WTC11 (cell line): ENCODE results near the gene MRPL40. TPM values are rescaled to one million over a fixed set of nuclear protein-coding genes. Genes with fewer than 3 reads are reported as not detected.

Source experiments
- ATAC-seq: fragments of 200-7000 bp; cut with Tn5 transposase; 2 replicates; pipeline ENCODE4 v1.10.0; 2021; ENCODE audit warnings: mild to moderate bottlenecking, moderate library complexity
- CTCF ChIA-PET: fragments of 300-600 bp; sonication (Branson Sonifier 250); formaldehyde crosslinking; loops from one replicate; lab custom pipeline; 2021; ENCODE audit warnings: antibody characterized with exemption; lab: Charles Lee
- POLR2A ChIA-PET: fragments of 350-600 bp; sonication (Branson Sonifier 250); formaldehyde crosslinking; loops from one replicate; lab custom pipeline; 2021; ENCODE audit warnings: antibody characterized with exemption; lab: Charles Lee
- DNase-seq: peaks from one replicate; pipeline ENCODE4 v3.0.0; 2021; ENCODE audit warnings: low spot score
- H3K27ac Mint-ChIP-seq: 2 replicates; pipeline ENCODE4 v1.8.0; 2021; ENCODE audit warnings: mixed read lengths
- H3K27me3 Mint-ChIP-seq: 2 replicates; pipeline ENCODE4 v1.8.0; 2021; ENCODE audit warnings: low read depth, mild to moderate bottlenecking, moderate library complexity, mixed read lengths
- H3K36me3 Mint-ChIP-seq: 2 replicates; pipeline ENCODE4 v1.8.0; 2021; ENCODE audit warnings: mixed read lengths
- H3K4me1 Mint-ChIP-seq: 2 replicates; pipeline ENCODE4 v1.8.0; 2022; ENCODE audit warnings: mixed read lengths
- H3K4me3 Mint-ChIP-seq: 2 replicates; pipeline ENCODE4 v1.8.0; 2021; ENCODE audit warnings: mild to moderate bottlenecking, moderate library complexity, mixed read lengths
- H3K9me3 Mint-ChIP-seq: 2 replicates; pipeline ENCODE4 v1.8.0; 2021; ENCODE audit warnings: mixed read lengths
- ATF3 ChIP-seq: sonication (generic); formaldehyde crosslinking; conservative IDR thresholded peaks from 2 replicates; pipeline ENCODE4 v1.8.1; 2022; ENCODE audit warnings: mild to moderate bottlenecking, missing genetic modification reagents
- CDX4 ChIP-seq: fragments of 250-450 bp; sonication (Bioruptor Pico); IDR thresholded peaks from 2 replicates; pipeline ENCODE4 v1.9.0; 2021; ENCODE audit warnings: moderate library complexity, mild to moderate bottlenecking, inconsistent platforms, borderline replicate concordance
- CREM ChIP-seq: sonication (generic); formaldehyde crosslinking; IDR thresholded peaks from 2 replicates; pipeline ENCODE4 v1.8.1; 2022; ENCODE audit warnings: mild to moderate bottlenecking, missing genetic modification reagents, moderate library complexity
- CTCF ChIP-seq: fragments of 200-600 bp; IDR thresholded peaks from 2 replicates; pipeline ENCODE4 v1.8.0; 2022; ENCODE audit warnings: antibody characterized with exemption
- GABPB1 ChIP-seq: sonication (generic); formaldehyde crosslinking; IDR thresholded peaks from 2 replicates; pipeline ENCODE4 v1.8.1; 2023; ENCODE audit warnings: mild to moderate bottlenecking, missing genetic modification reagents
- MAX ChIP-seq: sonication (generic); formaldehyde crosslinking; IDR thresholded peaks from 2 replicates; pipeline ENCODE4 v1.8.0; 2022; ENCODE audit warnings: mild to moderate bottlenecking, missing genetic modification reagents
- NR2C2 ChIP-seq: sonication (generic); formaldehyde crosslinking; IDR thresholded peaks from 2 replicates; pipeline ENCODE4 v1.8.0; 2022; ENCODE audit warnings: mild to moderate bottlenecking, missing genetic modification reagents
- NR3C1 ChIP-seq: sonication (generic); formaldehyde crosslinking; conservative IDR thresholded peaks from 2 replicates; pipeline ENCODE4 v1.8.1; 2023; ENCODE audit warnings: low read depth, mild to moderate bottlenecking, missing genetic modification reagents
- RORB ChIP-seq: fragments of 250-450 bp; sonication (Bioruptor Pico); IDR thresholded peaks from 2 replicates; pipeline ENCODE4 v1.9.0; 2021; ENCODE audit warnings: mild to moderate bottlenecking
- ZNF121 ChIP-seq: sonication (generic); formaldehyde crosslinking; IDR thresholded peaks from 2 replicates; pipeline ENCODE4 v1.8.0; 2023; ENCODE audit warnings: missing genetic modification reagents
- ZNF317 ChIP-seq: sonication (generic); formaldehyde crosslinking; IDR thresholded peaks from 2 replicates; pipeline ENCODE4 v1.8.1; 2023; ENCODE audit warnings: low read depth, mild to moderate bottlenecking, moderate library complexity, missing genetic modification reagents, borderline replicate concordance
- ZNF671 ChIP-seq: fragments of 250-450 bp; sonication (Bioruptor Pico); IDR thresholded peaks from 2 replicates; pipeline ENCODE4 v1.8.0; 2021; ENCODE audit warnings: mild to moderate bottlenecking
- total RNA-seq: library from RNA; stranded (reverse); gene quantifications from 3 replicates; pipeline ENCODE4 v1.2.3, GENCODE V29; 2021
- TF ChIP-seq, protein P1 (sequence below): fragments of 250-450 bp; sonication (Bioruptor Pico); IDR thresholded peaks from 2 replicates; pipeline ENCODE4 v1.9.0; 2021; ENCODE audit warnings: mild to moderate bottlenecking, borderline replicate concordance
- TF ChIP-seq, protein P2 (sequence below): fragments of 250-450 bp; sonication (Bioruptor Pico); IDR thresholded peaks from 2 replicates; pipeline ENCODE4 v1.9.0; 2021; ENCODE audit warnings: mild to moderate bottlenecking
- TF ChIP-seq, protein P3 (sequence below): sonication (generic); formaldehyde crosslinking; IDR thresholded peaks from 2 replicates; pipeline ENCODE4 v1.8.1; 2023; ENCODE audit warnings: mild to moderate bottlenecking, missing genetic modification reagents
- TF ChIP-seq, protein P4 (sequence below): sonication (generic); formaldehyde crosslinking; IDR thresholded peaks from 2 replicates; pipeline ENCODE4 v1.8.1; 2023; ENCODE audit warnings: mild to moderate bottlenecking, moderate library complexity, missing genetic modification reagents
- TF ChIP-seq, protein P5 (sequence below): sonication (generic); formaldehyde crosslinking; IDR thresholded peaks from 2 replicates; pipeline ENCODE4 v1.8.1; 2022; ENCODE audit warnings: mild to moderate bottlenecking, missing genetic modification reagents, moderate library complexity, borderline replicate concordance

MRPL40 gene
- total RNA-seq, 1 experiment from 2014 or later, result 19.2 TPM

DNA sequence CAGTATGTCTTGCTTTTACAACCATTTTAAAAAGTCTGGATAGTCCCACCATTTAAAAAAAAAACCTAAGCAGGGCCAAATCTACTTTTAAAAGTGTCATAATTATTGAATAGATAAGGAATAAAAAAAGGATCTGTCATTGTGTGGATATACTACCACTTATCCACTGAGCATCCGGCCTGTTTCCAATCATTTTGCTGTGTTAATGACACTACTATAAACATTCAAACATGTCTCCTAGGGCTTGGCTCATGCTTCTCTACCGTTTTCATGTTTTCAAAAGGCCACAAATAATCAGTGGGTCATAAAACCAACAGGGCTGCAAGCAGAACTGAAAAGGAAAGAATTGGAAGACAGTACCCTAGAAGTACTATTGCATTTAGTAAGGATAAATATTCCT lies 27.7 kb downstream of the MRPL40 start (continued):
- TF ChIP-seq CDX4 (CRISPR knock-in tag) (no peak), NR2C2 (CRISPR knock-in tag) (no peak)
- TF ChIP-seq, protein P1, sequence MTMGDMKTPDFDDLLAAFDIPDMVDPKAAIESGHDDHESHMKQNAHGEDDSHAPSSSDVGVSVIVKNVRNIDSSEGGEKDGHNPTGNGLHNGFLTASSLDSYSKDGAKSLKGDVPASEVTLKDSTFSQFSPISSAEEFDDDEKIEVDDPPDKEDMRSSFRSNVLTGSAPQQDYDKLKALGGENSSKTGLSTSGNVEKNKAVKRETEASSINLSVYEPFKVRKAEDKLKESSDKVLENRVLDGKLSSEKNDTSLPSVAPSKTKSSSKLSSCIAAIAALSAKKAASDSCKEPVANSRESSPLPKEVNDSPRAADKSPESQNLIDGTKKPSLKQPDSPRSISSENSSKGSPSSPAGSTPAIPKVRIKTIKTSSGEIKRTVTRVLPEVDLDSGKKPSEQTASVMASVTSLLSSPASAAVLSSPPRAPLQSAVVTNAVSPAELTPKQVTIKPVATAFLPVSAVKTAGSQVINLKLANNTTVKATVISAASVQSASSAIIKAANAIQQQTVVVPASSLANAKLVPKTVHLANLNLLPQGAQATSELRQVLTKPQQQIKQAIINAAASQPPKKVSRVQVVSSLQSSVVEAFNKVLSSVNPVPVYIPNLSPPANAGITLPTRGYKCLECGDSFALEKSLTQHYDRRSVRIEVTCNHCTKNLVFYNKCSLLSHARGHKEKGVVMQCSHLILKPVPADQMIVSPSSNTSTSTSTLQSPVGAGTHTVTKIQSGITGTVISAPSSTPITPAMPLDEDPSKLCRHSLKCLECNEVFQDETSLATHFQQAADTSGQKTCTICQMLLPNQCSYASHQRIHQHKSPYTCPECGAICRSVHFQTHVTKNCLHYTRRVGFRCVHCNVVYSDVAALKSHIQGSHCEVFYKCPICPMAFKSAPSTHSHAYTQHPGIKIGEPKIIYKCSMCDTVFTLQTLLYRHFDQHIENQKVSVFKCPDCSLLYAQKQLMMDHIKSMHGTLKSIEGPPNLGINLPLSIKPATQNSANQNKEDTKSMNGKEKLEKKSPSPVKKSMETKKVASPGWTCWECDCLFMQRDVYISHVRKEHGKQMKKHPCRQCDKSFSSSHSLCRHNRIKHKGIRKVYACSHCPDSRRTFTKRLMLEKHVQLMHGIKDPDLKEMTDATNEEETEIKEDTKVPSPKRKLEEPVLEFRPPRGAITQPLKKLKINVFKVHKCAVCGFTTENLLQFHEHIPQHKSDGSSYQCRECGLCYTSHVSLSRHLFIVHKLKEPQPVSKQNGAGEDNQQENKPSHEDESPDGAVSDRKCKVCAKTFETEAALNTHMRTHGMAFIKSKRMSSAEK (CRISPR knock-in tag), result no peak

DNA sequence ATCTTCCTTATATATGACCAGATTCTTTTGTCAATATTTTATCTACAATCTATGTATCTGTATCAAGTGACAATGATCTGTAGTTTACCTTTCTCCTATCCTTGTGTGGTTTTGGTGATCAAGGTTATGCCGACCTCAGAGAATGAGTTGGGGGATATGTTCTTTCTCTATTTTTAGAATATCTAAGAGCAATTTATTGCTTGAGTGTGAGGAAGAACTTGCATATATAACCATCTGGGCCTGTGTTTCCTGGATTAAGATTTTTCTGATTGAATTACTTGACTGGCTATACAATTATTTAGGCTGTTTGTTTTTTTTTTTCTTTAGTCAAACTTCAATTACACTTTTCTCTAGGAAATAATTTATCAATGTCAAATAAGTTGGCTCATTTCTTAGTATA lies 29.2 kb downstream of the MRPL40 start:
- Mint-ChIP-seq H3K4me3 (no peak overlapping the region), H3K27me3 (no peaks in the 10 kb centered on the region), H3K27ac (no peak overlapping the region)
- TF ChIP-seq CREM, result no peak
- no peak for TF ChIP-seq GABPB1 (CRISPR knock-in tag)
- TF ChIP-seq, protein P2, sequence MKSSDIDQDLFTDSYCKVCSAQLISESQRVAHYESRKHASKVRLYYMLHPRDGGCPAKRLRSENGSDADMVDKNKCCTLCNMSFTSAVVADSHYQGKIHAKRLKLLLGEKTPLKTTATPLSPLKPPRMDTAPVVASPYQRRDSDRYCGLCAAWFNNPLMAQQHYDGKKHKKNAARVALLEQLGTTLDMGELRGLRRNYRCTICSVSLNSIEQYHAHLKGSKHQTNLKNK, result no peak
- TF ChIP-seq CTCF, result no peak
- TF ChIP-seq, protein P3, sequence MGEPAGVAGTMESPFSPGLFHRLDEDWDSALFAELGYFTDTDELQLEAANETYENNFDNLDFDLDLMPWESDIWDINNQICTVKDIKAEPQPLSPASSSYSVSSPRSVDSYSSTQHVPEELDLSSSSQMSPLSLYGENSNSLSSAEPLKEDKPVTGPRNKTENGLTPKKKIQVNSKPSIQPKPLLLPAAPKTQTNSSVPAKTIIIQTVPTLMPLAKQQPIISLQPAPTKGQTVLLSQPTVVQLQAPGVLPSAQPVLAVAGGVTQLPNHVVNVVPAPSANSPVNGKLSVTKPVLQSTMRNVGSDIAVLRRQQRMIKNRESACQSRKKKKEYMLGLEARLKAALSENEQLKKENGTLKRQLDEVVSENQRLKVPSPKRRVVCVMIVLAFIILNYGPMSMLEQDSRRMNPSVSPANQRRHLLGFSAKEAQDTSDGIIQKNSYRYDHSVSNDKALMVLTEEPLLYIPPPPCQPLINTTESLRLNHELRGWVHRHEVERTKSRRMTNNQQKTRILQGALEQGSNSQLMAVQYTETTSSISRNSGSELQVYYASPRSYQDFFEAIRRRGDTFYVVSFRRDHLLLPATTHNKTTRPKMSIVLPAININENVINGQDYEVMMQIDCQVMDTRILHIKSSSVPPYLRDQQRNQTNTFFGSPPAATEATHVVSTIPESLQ (CRISPR knock-in tag), result no peak
- TF ChIP-seq ZNF317 (CRISPR knock-in tag), result no peak
- no peak for TF ChIP-seq MAX (CRISPR knock-in tag)
- TF ChIP-seq, protein P4, sequence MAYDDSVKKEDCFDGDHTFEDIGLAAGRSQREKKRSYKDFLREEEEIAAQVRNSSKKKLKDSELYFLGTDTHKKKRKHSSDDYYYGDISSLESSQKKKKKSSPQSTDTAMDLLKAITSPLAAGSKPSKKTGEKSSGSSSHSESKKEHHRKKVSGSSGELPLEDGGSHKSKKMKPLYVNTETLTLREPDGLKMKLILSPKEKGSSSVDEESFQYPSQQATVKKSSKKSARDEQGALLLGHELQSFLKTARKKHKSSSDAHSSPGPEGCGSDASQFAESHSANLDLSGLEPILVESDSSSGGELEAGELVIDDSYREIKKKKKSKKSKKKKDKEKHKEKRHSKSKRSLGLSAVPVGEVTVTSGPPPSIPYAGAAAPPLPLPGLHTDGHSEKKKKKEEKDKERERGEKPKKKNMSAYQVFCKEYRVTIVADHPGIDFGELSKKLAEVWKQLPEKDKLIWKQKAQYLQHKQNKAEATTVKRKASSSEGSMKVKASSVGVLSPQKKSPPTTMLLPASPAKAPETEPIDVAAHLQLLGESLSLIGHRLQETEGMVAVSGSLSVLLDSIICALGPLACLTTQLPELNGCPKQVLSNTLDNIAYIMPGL (CRISPR knock-in tag), result no peak
- no peak for TF ChIP-seq RORB (CRISPR knock-in tag)
- TF ChIP-seq ZNF121 (CRISPR knock-in tag), result no peak
- no peak for TF ChIP-seq ATF3 (CRISPR knock-in tag)
- no peak for TF ChIP-seq NR3C1
- TF ChIP-seq, protein P5, sequence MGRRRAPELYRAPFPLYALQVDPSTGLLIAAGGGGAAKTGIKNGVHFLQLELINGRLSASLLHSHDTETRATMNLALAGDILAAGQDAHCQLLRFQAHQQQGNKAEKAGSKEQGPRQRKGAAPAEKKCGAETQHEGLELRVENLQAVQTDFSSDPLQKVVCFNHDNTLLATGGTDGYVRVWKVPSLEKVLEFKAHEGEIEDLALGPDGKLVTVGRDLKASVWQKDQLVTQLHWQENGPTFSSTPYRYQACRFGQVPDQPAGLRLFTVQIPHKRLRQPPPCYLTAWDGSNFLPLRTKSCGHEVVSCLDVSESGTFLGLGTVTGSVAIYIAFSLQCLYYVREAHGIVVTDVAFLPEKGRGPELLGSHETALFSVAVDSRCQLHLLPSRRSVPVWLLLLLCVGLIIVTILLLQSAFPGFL, result no peak
- TF ChIP-seq ZNF671, result no peak
- TF ChIP-seq, all 79 proteins: peak for 0
- H3K9me3 Mint-ChIP-seq, result no peaks in the 10 kb centered on the region
- 0 out of 2 replicates have a peak, but pooled peaks cover 4% of the 10 kb centered on the region for H3K4me1 Mint-ChIP-seq
- POLR2A ChIA-PET, result no interaction called here
- no peak for ATAC-seq
- peaks cover 44% of the 10 kb centered on the region for H3K36me3 Mint-ChIP-seq
- CTCF ChIA-PET, result no interaction called here
- DNase-seq, result no peak
